GM23338 (cell line): ENCODE results near the gene CD40.

Experiments used
- CREB1 ChIP-seq: fragments of 250-450 bp; sonication (Bioruptor Pico); IDR thresholded peaks from 2 replicates; pipeline ENCODE4 v1.5.0; 2020; ENCODE audit warnings: low read depth, mild to moderate bottlenecking, moderate library complexity
- EZH2 ChIP-seq: fragments of 200-600 bp; sonication (generic); IDR thresholded peaks from one replicate; pipeline ENCODE4 v1.8.0; 2017; ENCODE audit warnings: antibody characterized with exemption, mild to moderate bottlenecking, low read depth; ENCODE audit not compliant: unreplicated experiment
- EZH2phosphoT487 ChIP-seq: fragments of 200-600 bp; sonication (generic); IDR thresholded peaks from one replicate; pipeline ENCODE4 v1.8.1; 2018; ENCODE audit warnings: antibody characterized with exemption; ENCODE audit not compliant: unreplicated experiment
- JUNB ChIP-seq: IDR thresholded peaks from one replicate; pipeline ENCODE4 v1.6.1; 2016; ENCODE audit warnings: antibody characterized with exemption; ENCODE audit not compliant: unreplicated experiment
- POLR2AphosphoS5 ChIP-seq: IDR thresholded peaks from 2 replicates; pipeline ENCODE4 v1.6.1; 2016; ENCODE audit warnings: antibody characterized with exemption, low read depth
- STAT1 ChIP-seq: IDR thresholded peaks from one replicate; pipeline ENCODE4 v1.6.1; 2016; ENCODE audit warnings: antibody characterized with exemption; ENCODE audit not compliant: unreplicated experiment
- ZNF114 ChIP-seq: fragments of 250-450 bp; sonication (Bioruptor Pico); IDR thresholded peaks from 2 replicates; pipeline ENCODE4 v1.5.0; 2020; ENCODE audit warnings: mild to moderate bottlenecking, moderate library complexity
- ZNF331 ChIP-seq: fragments of 250-450 bp; sonication (Bioruptor Pico); IDR thresholded peaks from 2 replicates; pipeline ENCODE4 v1.5.0; 2020; ENCODE audit warnings: low read depth, mild to moderate bottlenecking, moderate library complexity
- TF ChIP-seq, protein P1 (sequence below), 2 experiments: fragments of 200-600 bp in 1 of 2; sonication (generic) in 1 of 2; conservative IDR thresholded peaks; 2 replicates each; pipeline versions ENCODE4 v1.5.1 to v1.6.1; 2016 to 2017; ENCODE audit warnings: antibody characterized with exemption in 2 of 2, low read depth in 2 of 2, mild to moderate bottlenecking in 2 of 2, moderate library complexity in 1 of 2
- TF ChIP-seq, protein P2 (sequence below): IDR thresholded peaks from one replicate; pipeline ENCODE4 v1.6.1; 2018; ENCODE audit warnings: antibody characterized with exemption; ENCODE audit not compliant: unreplicated experiment
- TF ChIP-seq, protein P3 (sequence below): IDR thresholded peaks from 2 replicates; pipeline ENCODE4 v1.6.1; 2016; ENCODE audit warnings: antibody characterized with exemption

DNA sequence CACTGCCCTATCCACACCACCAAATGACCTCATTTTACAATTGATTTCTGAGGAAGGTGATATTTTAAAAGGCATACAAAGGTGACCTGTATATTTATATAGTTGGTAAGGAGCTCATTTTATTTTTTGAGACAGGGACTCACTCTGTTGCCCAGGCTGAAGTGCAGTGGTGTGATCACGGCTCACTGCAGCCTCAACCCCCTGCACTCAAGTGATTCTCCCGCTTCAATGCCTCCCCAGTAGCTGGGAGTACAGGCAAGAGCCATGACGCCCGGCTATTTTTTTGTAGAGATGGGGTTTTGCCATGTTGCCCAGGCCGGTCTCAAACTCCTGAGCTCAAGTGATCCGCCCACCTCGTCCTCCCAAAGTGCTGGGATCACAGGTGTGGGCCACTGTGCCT is 41.3 kb upstream of the CD40 start:
- TF ChIP-seq, protein P1, sequence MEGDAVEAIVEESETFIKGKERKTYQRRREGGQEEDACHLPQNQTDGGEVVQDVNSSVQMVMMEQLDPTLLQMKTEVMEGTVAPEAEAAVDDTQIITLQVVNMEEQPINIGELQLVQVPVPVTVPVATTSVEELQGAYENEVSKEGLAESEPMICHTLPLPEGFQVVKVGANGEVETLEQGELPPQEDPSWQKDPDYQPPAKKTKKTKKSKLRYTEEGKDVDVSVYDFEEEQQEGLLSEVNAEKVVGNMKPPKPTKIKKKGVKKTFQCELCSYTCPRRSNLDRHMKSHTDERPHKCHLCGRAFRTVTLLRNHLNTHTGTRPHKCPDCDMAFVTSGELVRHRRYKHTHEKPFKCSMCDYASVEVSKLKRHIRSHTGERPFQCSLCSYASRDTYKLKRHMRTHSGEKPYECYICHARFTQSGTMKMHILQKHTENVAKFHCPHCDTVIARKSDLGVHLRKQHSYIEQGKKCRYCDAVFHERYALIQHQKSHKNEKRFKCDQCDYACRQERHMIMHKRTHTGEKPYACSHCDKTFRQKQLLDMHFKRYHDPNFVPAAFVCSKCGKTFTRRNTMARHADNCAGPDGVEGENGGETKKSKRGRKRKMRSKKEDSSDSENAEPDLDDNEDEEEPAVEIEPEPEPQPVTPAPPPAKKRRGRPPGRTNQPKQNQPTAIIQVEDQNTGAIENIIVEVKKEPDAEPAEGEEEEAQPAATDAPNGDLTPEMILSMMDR (conservative IDR thresholded peaks at IDR 0.05; ENCODE audit: low read depth in 2 of 2), result no peak
- TF ChIP-seq EZH2, result no peak
- TF ChIP-seq EZH2phosphoT487, result no peak
- no peak for TF ChIP-seq POLR2AphosphoS5
- TF ChIP-seq, protein P2, sequence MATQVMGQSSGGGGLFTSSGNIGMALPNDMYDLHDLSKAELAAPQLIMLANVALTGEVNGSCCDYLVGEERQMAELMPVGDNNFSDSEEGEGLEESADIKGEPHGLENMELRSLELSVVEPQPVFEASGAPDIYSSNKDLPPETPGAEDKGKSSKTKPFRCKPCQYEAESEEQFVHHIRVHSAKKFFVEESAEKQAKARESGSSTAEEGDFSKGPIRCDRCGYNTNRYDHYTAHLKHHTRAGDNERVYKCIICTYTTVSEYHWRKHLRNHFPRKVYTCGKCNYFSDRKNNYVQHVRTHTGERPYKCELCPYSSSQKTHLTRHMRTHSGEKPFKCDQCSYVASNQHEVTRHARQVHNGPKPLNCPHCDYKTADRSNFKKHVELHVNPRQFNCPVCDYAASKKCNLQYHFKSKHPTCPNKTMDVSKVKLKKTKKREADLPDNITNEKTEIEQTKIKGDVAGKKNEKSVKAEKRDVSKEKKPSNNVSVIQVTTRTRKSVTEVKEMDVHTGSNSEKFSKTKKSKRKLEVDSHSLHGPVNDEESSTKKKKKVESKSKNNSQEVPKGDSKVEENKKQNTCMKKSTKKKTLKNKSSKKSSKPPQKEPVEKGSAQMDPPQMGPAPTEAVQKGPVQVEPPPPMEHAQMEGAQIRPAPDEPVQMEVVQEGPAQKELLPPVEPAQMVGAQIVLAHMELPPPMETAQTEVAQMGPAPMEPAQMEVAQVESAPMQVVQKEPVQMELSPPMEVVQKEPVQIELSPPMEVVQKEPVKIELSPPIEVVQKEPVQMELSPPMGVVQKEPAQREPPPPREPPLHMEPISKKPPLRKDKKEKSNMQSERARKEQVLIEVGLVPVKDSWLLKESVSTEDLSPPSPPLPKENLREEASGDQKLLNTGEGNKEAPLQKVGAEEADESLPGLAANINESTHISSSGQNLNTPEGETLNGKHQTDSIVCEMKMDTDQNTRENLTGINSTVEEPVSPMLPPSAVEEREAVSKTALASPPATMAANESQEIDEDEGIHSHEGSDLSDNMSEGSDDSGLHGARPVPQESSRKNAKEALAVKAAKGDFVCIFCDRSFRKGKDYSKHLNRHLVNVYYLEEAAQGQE, result no peak
- TF ChIP-seq JUNB, result no peak
- no peak for TF ChIP-seq ZNF114 (CRISPR knock-in tag)
- no peak for TF ChIP-seq ZNF331 (CRISPR knock-in tag)
- no peak for TF ChIP-seq STAT1
- no peak for TF ChIP-seq CREB1 (CRISPR knock-in tag)
- TF ChIP-seq, protein P3, sequence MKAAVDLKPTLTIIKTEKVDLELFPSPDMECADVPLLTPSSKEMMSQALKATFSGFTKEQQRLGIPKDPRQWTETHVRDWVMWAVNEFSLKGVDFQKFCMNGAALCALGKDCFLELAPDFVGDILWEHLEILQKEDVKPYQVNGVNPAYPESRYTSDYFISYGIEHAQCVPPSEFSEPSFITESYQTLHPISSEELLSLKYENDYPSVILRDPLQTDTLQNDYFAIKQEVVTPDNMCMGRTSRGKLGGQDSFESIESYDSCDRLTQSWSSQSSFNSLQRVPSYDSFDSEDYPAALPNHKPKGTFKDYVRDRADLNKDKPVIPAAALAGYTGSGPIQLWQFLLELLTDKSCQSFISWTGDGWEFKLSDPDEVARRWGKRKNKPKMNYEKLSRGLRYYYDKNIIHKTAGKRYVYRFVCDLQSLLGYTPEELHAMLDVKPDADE, result no peak
